Esophagus muscularis mucosa (tissue), 4 donors: ENCODE results near the gene BCL2L11. TPM values are rescaled to one million over a fixed set of nuclear protein-coding genes. Genes with fewer than 3 reads are reported as not detected.

Experiments
- DNase-seq: peaks from one replicate; pipeline ENCODE4 v3.0.0-alpha.2; 2017; ENCODE audit errors: extremely low spot score
- H3K27ac ChIP-seq, 4 donors: fragments of 200-600 bp; sonication (generic); replicated peaks in 1 of 4; 1 replicate in 3 of 4; 2 replicates in 1 of 4; pipeline ENCODE4 v1.5.1; 2016 to 2019; ENCODE audit warnings: mild to moderate bottlenecking in 1 of 4
- H3K27me3 ChIP-seq, 4 donors: fragments of 200-600 bp; sonication (generic); one replicate each; pipeline versions ENCODE4 v1.5.1 to v1.6.0; 2016 to 2019
- H3K36me3 ChIP-seq, 4 donors: fragments of 200-600 bp; sonication (generic); one replicate each; pipeline ENCODE4 v1.5.1; 2016 to 2019
- H3K4me1 ChIP-seq, 4 donors: fragments of 200-600 bp; sonication (generic); one replicate each; pipeline ENCODE4 v1.5.1; 2016 to 2019
- H3K4me3 ChIP-seq, 4 donors: fragments of 200-600 bp; sonication (generic); 1 replicate in 2 of 4; 2 replicates in 2 of 4; pipeline ENCODE4 v1.5.1; 2016 to 2019; ENCODE audit warnings: mild to moderate bottlenecking in 4 of 4, moderate library complexity in 1 of 4
- H3K9me3 ChIP-seq, 4 donors: fragments of 200-600 bp; sonication (generic); 1 replicate in 3 of 4; 2 replicates in 1 of 4; pipeline ENCODE4 v1.5.1; 2016 to 2019
- EP300 ChIP-seq: sonication (generic); formaldehyde crosslinking; IDR thresholded peaks from one replicate; pipeline ENCODE4 v1.6.1; 2017; ENCODE audit warnings: antibody characterized with exemption
- POLR2A ChIP-seq: fragments of 450-650 bp; IDR thresholded peaks from one replicate; pipeline ENCODE4 v1.6.1; 2017; ENCODE audit warnings: antibody characterized with exemption, moderate library complexity, mild to moderate bottlenecking, low read depth
- POLR2AphosphoS5 ChIP-seq, 2 donors: sonication (generic); formaldehyde crosslinking; IDR thresholded peaks; one replicate each; pipeline ENCODE4 v1.6.1; 2017; ENCODE audit warnings: antibody characterized with exemption in 2 of 2
- WGBS: methylation state at CpG from one replicate; pipeline ENCODE4 v1.1.5; 2018; 5-methylcytosine and 5-hydroxymethylcytosine counted together
- intact Hi-C: fragments of 100-400 bp; cut with DNase I; formaldehyde crosslinking; loops from one replicate; pipeline ENCODE4 v1.15.1; 2023
- total RNA-seq, 4 donors: library from RNA; depleted of rRNA; stranded (reverse); fragments of >200 nt; gene quantifications; one replicate each; pipeline versions ENCODE4 v1.1.0 to v1.2.1, GENCODE V29; 2016
- TF ChIP-seq, protein P1 (sequence below), 3 experiments: fragments of 200-600 bp in 2 of 3; fragments of 450-650 bp in 1 of 3; sonication (generic) in 2 of 3; IDR thresholded peaks; one replicate each; pipeline ENCODE4 v1.5.1; 2017 to 2019; ENCODE audit warnings: antibody characterized with exemption in 3 of 3, mild to moderate bottlenecking in 2 of 3, moderate library complexity in 1 of 3

BCL2L11 gene
- total RNA-seq, 4 donors from 2014 or later, result 8.9 to 16.6 (median 13.0) TPM

DNA sequence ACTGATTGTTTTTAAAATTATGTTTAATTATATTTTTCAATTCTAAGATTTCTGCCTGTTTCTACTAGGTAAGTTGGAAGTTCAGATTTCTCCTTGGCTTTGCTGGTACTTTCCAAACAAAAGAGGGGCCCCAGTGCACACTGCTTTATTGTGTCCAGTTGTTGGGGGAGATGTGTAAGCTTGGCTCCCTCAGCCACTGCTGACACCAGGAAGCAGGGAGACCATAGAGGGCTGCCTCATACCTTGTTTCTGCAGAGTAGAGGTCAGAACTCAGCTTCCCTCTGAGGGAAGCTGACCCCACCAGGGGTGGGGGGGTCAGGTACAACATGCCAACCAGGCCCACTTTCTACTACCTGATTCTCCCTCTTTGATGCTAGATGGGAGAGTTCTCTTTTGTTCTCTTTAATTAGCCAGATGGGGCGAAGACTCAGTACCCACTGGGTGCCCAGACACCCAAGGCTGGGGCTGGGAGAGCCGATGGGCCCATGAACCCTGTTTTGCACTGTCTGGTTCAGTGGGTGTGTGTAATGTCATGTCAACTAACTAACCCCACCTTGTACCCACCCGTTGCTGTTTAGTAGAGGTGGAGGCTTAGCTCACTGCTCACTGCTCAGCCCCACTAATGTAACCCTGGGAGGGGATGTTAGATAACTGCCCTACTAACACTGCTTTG lies 14.7 kb downstream of the BCL2L11 start:
- Histone ChIP-seq H3K36me3 (peaks cover 0 to 4% (median 2%) of the 10 kb centered on the region in 4 donors), H3K27me3 (no peaks in the 10 kb centered on the region), H3K4me3 (no peak overlapping the region), H3K27ac (no peak overlapping the region), H3K9me3 (no peaks in the 10 kb centered on the region), H3K4me1 (peaks cover 4 to 17% (median 6%) of the 10 kb centered on the region in 4 donors)
- TF ChIP-seq EP300 (no peak), POLR2A (no peak), POLR2AphosphoS5 (IDR thresholded peaks at IDR 0.05) (no peak)
- TF ChIP-seq, protein P1, sequence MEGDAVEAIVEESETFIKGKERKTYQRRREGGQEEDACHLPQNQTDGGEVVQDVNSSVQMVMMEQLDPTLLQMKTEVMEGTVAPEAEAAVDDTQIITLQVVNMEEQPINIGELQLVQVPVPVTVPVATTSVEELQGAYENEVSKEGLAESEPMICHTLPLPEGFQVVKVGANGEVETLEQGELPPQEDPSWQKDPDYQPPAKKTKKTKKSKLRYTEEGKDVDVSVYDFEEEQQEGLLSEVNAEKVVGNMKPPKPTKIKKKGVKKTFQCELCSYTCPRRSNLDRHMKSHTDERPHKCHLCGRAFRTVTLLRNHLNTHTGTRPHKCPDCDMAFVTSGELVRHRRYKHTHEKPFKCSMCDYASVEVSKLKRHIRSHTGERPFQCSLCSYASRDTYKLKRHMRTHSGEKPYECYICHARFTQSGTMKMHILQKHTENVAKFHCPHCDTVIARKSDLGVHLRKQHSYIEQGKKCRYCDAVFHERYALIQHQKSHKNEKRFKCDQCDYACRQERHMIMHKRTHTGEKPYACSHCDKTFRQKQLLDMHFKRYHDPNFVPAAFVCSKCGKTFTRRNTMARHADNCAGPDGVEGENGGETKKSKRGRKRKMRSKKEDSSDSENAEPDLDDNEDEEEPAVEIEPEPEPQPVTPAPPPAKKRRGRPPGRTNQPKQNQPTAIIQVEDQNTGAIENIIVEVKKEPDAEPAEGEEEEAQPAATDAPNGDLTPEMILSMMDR (IDR thresholded peaks at IDR 0.05), result no peak
- WGBS, result 89% methylated on average over 3 of the region's 3 CpGs
- DNase-seq, result no peak
- intact Hi-C loops, result no loop called here

DNA sequence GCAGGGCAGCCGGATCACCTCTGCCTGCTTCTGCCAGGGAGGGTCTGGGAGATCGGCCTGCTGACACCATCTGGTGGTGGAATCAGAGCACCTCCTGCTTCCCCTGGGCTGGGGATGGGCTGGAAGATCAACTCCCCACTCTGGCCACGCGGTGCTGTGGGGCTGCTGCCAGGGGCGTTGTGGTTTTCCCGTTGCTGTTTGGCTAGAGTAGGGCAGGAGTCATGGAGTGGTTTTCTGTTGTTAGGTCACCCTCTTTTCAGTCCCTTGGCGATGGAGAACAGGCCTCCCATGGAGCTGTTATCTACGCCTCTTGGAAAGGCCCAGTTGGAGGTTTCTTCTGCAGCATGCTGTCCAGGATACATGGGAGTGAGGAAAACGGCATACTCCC lies 15.2 kb downstream of the BCL2L11 start:
- intact Hi-C loops, result no loop called here
- Histone ChIP-seq H3K36me3 (peaks cover 0 to 4% (median 1%) of the 10 kb centered on the region in 4 donors), H3K4me3 (no peak overlapping the region), H3K4me1 (peaks cover 4 to 17% (median 6%) of the 10 kb centered on the region in 4 donors), H3K27me3 (no peaks in the 10 kb centered on the region), H3K27ac (no peak overlapping the region), H3K9me3 (no peaks in the 10 kb centered on the region)
- TF ChIP-seq, protein P1 (IDR thresholded peaks at IDR 0.05), result peak in 1 of 3 experiments; percentile 4
- TF ChIP-seq POLR2A, result no peak
- DNase-seq, result no peak
- WGBS, result 89% methylated on average over 4 of the region's 9 CpGs

DNA sequence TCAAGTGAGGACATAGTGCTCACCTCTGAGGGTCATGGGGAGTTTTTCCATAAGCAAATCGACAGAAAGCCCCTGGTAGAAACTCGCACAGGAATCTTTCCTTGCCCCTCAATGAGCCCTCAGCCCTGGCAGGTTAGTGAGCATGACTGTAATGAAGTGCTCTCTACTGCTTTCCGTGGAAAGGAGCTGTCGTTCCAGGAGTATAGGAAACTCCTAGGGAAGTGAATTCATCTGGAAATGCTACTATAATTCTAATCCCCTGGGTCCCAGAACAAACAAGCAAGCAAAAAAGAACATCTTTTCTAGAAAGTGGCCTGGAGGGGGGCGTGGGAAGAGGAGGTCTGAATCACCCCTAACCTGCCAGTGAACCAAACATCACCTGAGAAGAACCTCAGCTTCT lies 18.1 kb downstream of the BCL2L11 start:
- Histone ChIP-seq H3K4me3 (no peak overlapping the region), H3K36me3 (peaks cover 0 to 4% (median 1%) of the 10 kb centered on the region in 4 donors), H3K4me1 (peaks cover 4 to 11% (median 6%) of the 10 kb centered on the region in 4 donors), H3K9me3 (no peaks in the 10 kb centered on the region), H3K27me3 (no peaks in the 10 kb centered on the region), H3K27ac (no peak overlapping the region)
- no peak for DNase-seq
- TF ChIP-seq EP300 (no peak), POLR2A (no peak), POLR2AphosphoS5 (IDR thresholded peaks at IDR 0.05) (no peak)
- TF ChIP-seq, protein P1 (IDR thresholded peaks at IDR 0.05), result no peak
- WGBS, result 89% methylated on average over 3 of the region's 5 CpGs
- intact Hi-C loops, result no loop called here

DNA sequence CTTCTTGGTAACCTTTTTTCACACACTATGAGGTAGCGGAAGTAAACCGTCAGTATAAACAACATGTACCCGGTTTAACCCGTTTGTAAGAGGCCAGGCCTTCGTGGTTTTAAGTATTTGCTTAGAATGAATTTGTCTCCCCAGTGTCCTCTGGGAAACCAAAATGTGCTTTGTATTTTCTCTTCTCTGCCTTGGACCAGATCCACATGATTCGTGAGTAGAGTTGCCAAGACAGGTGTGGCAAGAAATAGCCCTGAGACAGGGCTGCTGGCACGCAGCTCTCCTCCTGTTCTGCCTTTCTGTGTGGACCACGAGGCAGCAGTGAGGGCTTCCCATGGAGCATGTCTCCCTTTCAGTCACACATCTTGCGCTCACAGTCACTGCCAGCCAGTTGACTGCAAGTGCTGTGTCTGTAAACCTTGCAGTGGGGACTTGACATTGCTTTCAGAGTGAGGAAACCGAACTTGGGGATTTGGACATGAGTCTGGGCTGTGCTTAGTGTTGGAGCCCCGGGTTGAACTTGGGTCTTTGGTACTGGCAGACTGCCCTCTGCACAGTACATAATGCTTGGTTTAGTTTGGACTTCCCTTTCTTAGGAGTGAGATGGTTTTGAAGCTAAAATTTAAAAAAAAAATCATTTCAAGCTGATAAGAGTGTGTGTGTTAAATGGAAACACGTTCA lies 19.1 kb downstream of the BCL2L11 start:
- Histone ChIP-seq H3K9me3 (no peaks in the 10 kb centered on the region), H3K4me3 (no peak overlapping the region), H3K27ac (no peak overlapping the region), H3K27me3 (no peaks in the 10 kb centered on the region), H3K36me3 (peaks cover 0 to 9% (median 2%) of the 10 kb centered on the region in 4 donors), H3K4me1 (peaks cover 4 to 11% (median 6%) of the 10 kb centered on the region in 4 donors)
- DNase-seq, result no peak
- TF ChIP-seq EP300 (no peak), POLR2AphosphoS5 (IDR thresholded peaks at IDR 0.05) (no peak)
- TF ChIP-seq, protein P1 (IDR thresholded peaks at IDR 0.05), result no peak
- 78% methylated on average over 12 of the region's 12 CpGs for WGBS
- intact Hi-C loops, result no loop called here
